Stimulated activated CD4-positive, alpha-beta T cell treated with anti-CD3 and anti-CD28 coated beads, Interleukin-2, amount 100 ng/mL, for 4 hours (primary cell): ENCODE data around the gene PARD3.

ENCODE experiments used
- DNase-seq: peaks from one replicate; pipeline ENCODE4 v3.0.0-alpha.2; 2020; ENCODE audit warnings: low read depth

Gene PARD3

GRCh38 chr10:34340934-34341333, 474.2 kb downstream of the PARD3 start:
- no peak for DNase-seq

DNA sequence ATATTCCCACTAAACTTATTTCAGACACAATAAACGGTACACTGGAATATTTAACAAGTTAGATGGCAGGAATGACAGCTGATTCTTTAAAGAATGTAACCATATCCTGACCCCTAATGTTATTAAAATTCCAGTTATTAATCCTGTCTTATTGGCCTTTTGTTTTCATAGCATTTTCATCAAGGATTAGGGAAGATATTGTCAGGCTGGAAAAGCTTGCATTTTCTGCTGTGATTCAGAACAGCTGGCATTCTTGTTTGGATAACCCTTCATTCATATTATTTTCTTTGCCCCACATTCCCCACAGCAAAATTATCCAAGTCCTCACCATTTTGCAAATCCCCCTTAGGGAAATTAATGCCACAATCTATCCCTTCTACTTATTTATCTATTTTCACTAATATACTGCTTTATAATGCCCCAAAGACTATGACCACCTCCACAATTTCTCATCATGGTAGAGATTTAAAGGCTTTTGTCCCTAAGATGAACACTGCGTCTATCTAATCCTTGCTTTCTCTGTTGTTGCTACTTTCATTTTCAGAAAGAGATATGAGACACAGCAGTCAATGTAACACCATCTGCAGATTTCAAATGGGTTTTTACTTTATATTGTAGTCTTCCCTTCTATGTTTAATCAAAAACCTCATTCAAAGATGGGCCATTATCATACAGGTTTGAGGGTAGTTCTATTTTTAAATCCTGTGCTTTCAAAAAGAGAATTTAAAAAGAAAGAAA, 475.1 kb downstream of the PARD3 start:
- DNase-seq, result no peak

- no peak for DNase-seq
Measured at GRCh38 chr10:34337917-34338316, 477.2 kb downstream of the PARD3 start.

DNA sequence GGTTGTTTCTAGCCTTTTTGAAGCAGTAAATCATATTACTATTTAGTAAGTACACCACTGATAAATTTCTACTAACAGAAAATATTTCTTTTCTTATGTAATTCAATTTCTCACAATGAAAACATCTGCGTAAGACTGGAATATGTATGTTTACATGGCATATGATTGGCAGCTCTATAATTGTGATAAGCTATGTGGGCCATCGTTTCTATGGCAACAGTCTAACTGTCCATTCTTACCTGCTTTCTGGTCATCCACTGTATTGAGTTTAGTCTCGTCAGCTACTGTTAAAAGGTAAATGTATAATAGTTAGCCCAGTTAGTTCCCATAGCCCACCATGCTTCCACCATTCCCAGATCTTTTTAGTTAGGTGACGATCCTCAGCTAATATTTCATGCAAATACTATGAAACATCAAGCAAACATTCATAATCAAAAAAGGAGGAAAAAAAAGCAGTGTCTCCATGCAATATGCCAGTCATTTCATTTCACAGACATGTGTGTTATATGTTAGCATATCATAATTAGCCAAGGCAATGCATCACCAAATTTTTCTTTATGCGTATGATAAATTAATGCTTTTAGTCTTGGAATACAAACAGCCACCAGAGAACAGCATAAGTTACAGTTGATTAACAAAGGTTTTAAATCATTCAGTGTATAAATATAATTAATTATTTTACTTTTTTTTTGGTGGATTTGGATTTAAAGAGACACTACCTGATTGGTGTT, 479.0 kb downstream of the PARD3 start:
- DNase-seq, result no peak

GRCh38 chr10:34334908-34335307, 480.2 kb downstream of the PARD3 start:
- no peak for DNase-seq

DNA sequence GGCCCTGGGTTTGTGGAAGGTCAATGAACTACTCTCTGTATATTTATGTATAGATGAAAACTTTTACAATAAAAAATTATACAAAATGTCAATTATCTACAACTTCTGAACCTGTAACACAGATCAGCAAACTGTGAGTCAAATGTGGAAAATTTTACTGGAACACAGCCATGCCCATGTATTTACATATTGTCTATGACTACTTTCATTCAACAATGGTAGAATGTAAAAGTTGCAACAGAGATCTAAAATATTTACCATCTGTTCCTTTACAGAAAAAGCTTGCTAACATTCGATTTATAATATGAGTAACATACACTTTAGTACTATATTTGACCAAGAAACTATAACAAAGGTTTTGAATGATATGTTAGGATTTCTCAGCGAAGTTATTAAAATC, 481.6 kb downstream of the PARD3 start:
- DNase-seq, result no peak

DNA sequence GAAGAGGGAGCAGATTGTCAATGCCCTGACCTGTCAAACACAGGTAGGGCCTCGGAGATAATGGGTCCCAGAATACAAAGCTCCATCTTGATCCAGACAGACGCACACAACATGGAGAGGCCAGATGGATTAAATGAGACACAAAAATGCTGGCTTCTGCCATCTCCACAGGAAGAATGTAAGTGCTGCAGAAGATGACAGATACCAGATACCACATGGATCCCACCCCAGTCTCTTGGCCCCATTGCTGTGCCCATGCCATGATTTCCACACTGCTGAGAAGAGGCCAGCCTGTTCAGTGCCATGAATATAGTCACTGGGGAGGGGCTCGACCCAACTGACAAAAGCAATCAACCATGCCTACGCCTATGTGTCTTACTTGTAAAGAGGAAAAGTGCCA, 487.9 kb downstream of the PARD3 start:
- DNase-seq, result no peak

GRCh38 chr10:34323192-34323591, 491.9 kb downstream of the PARD3 start:
- no peak for DNase-seq

DNA sequence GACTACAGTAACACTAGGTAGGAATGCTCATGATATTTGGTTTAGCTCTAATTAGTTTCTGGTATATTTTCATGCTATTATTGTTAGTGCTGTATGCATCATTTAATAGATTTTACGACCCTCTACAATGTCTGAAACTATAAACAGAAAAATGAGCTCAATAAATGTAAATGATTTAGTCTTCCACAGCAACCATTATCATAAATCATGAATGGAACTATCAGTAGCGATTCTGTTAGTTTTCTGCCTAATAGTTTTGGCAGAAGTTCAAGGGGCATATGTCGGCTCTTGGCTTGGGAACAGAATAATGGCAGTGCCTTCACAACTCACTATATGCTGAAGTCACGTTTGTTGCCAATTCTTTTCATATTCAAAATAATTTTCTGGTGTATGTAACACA, 494.8 kb downstream of the PARD3 start:
- DNase-seq, result no peak

GRCh38 chr10:34319197-34319846, 495.8 kb downstream of the PARD3 start:
- DNase-seq, result no peak

DNA sequence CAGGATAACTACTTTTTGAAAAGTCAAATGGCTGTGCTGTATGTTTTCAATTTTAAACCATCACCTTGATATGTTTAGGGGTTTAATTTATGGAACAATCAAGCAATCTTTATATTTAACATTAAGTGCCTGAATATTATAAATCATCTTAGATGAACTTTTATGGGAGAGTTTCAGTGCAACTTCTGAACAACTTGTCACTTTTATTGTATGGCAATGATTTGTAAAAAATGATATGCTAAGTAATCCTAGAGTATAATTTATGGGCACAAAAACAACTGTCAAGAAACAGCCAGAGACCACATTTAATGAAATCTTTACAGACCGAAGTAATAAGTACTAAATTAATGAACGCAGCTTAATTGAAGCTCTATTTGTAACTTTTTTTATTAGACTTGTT, 498.9 kb downstream of the PARD3 start:
- DNase-seq, result no peak

GRCh38 chr10:34314457-34314856, 500.6 kb downstream of the PARD3 start:
- no peak for DNase-seq

DNA sequence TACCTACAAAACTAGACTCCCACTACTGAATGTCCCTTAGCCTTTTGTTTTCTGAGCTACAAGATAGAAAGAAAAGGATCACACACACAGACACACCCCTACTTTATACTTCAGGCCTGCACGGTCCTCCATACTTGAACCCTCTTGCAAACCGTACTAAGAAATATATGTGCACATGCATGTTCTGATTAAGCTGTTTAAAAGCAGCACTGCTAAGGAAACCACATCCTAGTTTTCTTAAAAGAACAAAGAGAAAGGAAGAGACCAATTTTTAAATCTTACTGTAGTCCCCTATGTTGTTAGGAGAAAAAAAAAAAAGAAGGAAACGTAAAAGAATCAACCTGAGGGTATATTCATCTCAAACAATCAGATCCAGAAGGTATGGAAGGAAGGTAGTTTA, 501.2 kb downstream of the PARD3 start:
- DNase-seq, result no peak

- DNase-seq, result no peak
Measured at GRCh38 chr10:34313353-34313752, 501.7 kb downstream of the PARD3 start.

DNA sequence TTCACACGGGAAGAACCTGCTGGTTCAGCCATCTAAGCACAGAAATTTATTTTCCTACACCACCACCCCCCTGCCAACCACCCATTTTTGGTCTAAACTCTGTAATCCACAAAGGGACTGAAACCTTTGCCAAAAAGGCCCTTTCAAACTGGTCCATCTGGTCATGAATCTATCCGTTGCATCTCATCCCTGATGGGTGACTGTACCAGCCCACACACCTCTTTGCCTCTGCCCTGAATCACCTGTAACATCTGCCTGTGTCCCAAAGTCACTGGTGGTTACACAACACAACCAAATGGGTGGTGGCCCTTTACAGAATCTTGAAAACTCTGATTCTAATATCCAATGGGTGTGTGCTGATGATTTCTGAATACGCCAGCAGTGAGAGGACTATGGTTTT, 503.4 kb downstream of the PARD3 start:
- DNase-seq, result no peak

GRCh38 chr10:34310234-34310633, 504.9 kb downstream of the PARD3 start:
- no peak for DNase-seq

DNA sequence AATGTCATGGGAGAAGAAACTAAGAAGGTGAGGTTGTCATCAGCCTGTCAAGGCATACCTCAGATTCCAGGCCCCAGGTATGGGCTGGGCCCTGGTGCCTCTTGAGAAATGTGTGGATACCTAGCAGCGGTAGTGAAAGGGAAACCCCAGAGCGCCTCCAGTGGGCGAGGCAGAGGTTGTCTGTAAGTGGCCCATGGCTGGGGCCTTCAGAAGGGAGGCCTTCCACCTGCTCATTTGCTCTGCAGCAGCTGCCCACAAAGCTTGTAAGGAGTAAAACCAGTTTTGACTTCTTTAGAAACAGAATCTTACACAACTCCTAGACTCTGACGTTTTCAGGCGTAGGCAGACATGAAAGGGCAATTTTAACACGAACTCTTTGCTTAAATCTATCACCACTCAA, 509.9 kb downstream of the PARD3 start:
- no peak for DNase-seq

DNA sequence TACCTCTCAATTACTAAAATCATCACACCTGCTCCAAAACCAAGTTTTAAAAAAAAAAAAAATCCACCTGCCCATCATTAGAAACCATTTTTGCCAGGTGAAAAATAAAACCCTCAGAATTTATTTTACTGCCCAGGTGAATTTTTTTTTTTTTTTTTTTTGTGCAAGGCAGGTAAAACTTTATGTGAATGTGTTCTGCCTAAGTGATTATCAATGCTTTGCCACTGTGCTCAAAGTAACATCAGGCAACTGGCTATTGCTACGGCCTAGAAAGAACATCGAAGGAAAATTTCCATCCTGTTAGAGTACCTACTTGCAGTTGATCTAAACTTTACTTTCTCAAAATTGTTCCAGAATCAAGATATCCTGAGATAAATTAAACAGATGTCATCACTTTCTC, 512.1 kb downstream of the PARD3 start:
- no peak for DNase-seq

DNA sequence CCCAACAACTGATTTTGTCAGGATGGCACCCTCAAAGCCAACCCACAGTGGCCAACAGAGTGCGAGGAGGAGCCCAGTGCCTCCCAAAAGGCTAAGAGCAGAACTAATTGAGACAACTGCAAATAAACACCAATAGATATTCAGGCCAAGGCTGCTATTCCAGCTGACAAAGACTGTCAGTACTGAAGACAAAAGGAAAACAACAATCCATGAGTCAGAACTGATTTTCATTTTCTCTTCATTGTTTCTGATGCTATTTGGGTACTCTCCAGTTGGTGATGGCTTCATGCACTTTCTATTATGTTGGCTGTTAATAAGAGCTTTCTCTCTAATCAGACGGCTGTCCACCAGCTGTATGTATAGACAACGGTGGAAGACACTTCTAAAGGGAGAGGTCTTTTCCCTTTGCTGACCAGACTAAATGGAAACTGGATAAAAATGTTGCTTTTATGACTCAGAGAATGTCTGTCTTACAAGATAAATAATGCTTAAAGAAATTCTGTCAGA, 515.9 kb downstream of the PARD3 start:
- no peak for DNase-seq

DNA sequence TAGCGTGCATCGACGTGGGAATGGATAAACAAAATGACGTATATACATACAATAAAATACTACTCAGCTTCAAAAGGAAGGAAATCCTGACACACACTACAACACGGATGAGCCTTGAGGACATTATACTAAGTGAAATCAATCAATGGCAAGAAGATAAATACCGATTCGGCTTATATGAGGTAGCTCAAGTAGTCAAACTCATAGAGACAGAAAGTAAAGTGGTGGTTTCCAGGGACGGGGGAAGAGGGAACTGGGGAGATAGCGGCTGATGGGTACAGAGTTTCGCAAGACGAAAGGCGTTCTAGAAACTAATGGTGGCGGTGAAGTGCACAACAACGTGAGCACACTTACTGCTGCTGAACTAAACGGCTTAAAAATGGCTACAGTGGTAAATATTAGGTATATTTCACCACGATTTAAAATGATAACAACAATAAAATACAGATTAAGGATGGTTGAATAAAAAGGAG, 516.7 kb downstream of the PARD3 start:
- DNase-seq, result no peak

- no peak for DNase-seq
Measured at GRCh38 chr10:34297541-34298345, 517.4 kb downstream of the PARD3 start.

- DNase-seq, result no peak
Measured at GRCh38 chr10:34295142-34295548, 520.0 kb downstream of the PARD3 start.
